Measurements from ENCODE around the gene MYLK.

MYLK gene

DNA sequence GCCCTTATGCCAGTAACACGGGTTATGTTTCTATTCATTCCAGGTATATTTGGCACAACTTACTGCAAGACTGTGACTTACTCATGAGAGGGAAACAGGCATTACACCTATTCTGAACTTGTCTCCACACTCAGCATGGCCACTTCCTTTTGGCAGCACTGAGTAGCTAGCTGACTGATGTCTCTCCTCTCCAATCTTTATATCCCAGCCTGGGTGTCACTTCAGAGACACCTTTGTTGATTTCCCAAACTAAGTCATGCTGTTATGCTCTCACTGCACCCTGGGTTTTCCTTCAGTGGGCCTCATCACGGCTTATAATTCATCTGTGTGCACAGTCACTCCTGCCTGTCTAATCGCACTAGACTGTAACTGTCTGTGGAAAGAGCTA, 114.8 kb downstream of the MYLK start:
- Histone ChIP-seq H4K8ac (ENCODE audit: low read depth, low read length) (no peak overlapping the region), H3K4me1 (ENCODE audit: control insufficient read depth in 2 of 2, insufficient read depth in 1 of 2, low read depth in 1 of 2, low read length in 2 of 2) (peaks cover 10 to 21% of the 10 kb centered on the region in 2 donors), H3K36me3 (replicated peaks in 1 of 2; ENCODE audit: control insufficient read depth in 2 of 2, insufficient read depth in 2 of 2, low read length in 2 of 2) (peaks cover 0 to 2% of the 10 kb centered on the region in 2 donors), H2AFZ (ENCODE audit: low read length) (no peak overlapping the region), H4K91ac (ENCODE audit: low read depth, low read length, poor library complexity) (no peak overlapping the region), H2BK15ac (ENCODE audit: low read length) (no peak overlapping the region), H3K23ac (ENCODE audit: low read depth, low read length, poor library complexity) (no peak overlapping the region), H3K27me3 (ENCODE audit: control insufficient read depth in 3 of 3, insufficient read depth in 3 of 3, low read depth in 1 of 3, low read length in 3 of 3) (no peaks in the 10 kb centered on the region), H3K27ac (replicated peaks; ENCODE audit: low read length) (no peak overlapping the region), H3K79me1 (ENCODE audit: low read depth, low read length) (no peaks in the 10 kb centered on the region), H3K18ac (ENCODE audit: low read length) (no peak overlapping the region), H3K9ac (ENCODE audit: low read depth, low read length, poor library complexity) (no peak overlapping the region), H3K4me3 (ENCODE audit: low read length in 2 of 2) (no peak overlapping the region), H3K4me2 (ENCODE audit: insufficient read depth, low read length, poor library complexity, severe bottlenecking) (no peak overlapping the region), H2BK5ac (ENCODE audit: low read length) (no peak overlapping the region), H3K9me3 (replicated peaks in 1 of 2; ENCODE audit: control insufficient read depth in 2 of 2, insufficient read depth in 1 of 2, low read depth in 1 of 2, low read length in 2 of 2) (peaks cover 0 to 2% of the 10 kb centered on the region in 2 donors), H2BK120ac (ENCODE audit: low read depth, low read length) (no peak overlapping the region), H3K4ac (ENCODE audit: low read length) (no peak overlapping the region), H2AK5ac (ENCODE audit: low read depth, low read length) (no peak overlapping the region), H3K14ac (ENCODE audit: low read length) (no peak overlapping the region), H2BK12ac (ENCODE audit: low read length) (no peak overlapping the region)
- WGBS, 2 donors (ENCODE audit: extremely low coverage in 2 of 2, insufficient read length in 2 of 2, insufficient replicate concordance in 1 of 2), result no CpG with 5 or more reads among the region's 3 CpGs
- DNase-seq (ENCODE audit: low spot score), result no peak

GRCh38 chr3:123768480-123769355, 115.4 kb downstream of the MYLK start:
- Histone ChIP-seq H3K23ac (ENCODE audit: low read depth, low read length, poor library complexity) (no peak overlapping the region), H2BK120ac (ENCODE audit: low read depth, low read length) (no peak overlapping the region), H2AFZ (ENCODE audit: low read length) (no peak overlapping the region), H4K91ac (ENCODE audit: low read depth, low read length, poor library complexity) (no peak overlapping the region), H2BK5ac (ENCODE audit: low read length) (no peak overlapping the region), H3K9ac (ENCODE audit: low read depth, low read length, poor library complexity) (no peak overlapping the region), H3K4me1 (ENCODE audit: control insufficient read depth in 2 of 2, insufficient read depth in 1 of 2, low read depth in 1 of 2, low read length in 2 of 2) (peaks cover 7 to 19% of the 10 kb centered on the region in 2 donors), H3K27me3 (ENCODE audit: control insufficient read depth in 3 of 3, insufficient read depth in 3 of 3, low read depth in 1 of 3, low read length in 3 of 3) (no peaks in the 10 kb centered on the region), H3K4me3 (ENCODE audit: low read length in 2 of 2) (no peak overlapping the region), H2AK5ac (ENCODE audit: low read depth, low read length) (no peak overlapping the region), H3K27ac (replicated peaks; ENCODE audit: low read length) (no peak overlapping the region), H3K9me3 (replicated peaks in 1 of 2; ENCODE audit: control insufficient read depth in 2 of 2, insufficient read depth in 1 of 2, low read depth in 1 of 2, low read length in 2 of 2) (peaks cover 0 to 2% of the 10 kb centered on the region in 2 donors), H3K36me3 (replicated peaks in 1 of 2; ENCODE audit: control insufficient read depth in 2 of 2, insufficient read depth in 2 of 2, low read length in 2 of 2) (peaks cover 0 to 5% of the 10 kb centered on the region in 2 donors), H2BK15ac (ENCODE audit: low read length) (no peak overlapping the region), H3K79me1 (ENCODE audit: low read depth, low read length) (no peaks in the 10 kb centered on the region), H3K14ac (ENCODE audit: low read length) (no peak overlapping the region), H3K4ac (ENCODE audit: low read length) (no peak overlapping the region), H3K4me2 (ENCODE audit: insufficient read depth, low read length, poor library complexity, severe bottlenecking) (no peak overlapping the region), H2BK12ac (ENCODE audit: low read length) (no peak overlapping the region), H4K8ac (ENCODE audit: low read depth, low read length) (no peak overlapping the region), H3K18ac (ENCODE audit: low read length) (no peak overlapping the region)
- no peak for DNase-seq (ENCODE audit: low spot score)
- WGBS, 2 donors (ENCODE audit: extremely low coverage in 2 of 2, insufficient read length in 2 of 2, insufficient replicate concordance in 1 of 2), result no CpG with 5 or more reads among the region's 8 CpGs

DNA sequence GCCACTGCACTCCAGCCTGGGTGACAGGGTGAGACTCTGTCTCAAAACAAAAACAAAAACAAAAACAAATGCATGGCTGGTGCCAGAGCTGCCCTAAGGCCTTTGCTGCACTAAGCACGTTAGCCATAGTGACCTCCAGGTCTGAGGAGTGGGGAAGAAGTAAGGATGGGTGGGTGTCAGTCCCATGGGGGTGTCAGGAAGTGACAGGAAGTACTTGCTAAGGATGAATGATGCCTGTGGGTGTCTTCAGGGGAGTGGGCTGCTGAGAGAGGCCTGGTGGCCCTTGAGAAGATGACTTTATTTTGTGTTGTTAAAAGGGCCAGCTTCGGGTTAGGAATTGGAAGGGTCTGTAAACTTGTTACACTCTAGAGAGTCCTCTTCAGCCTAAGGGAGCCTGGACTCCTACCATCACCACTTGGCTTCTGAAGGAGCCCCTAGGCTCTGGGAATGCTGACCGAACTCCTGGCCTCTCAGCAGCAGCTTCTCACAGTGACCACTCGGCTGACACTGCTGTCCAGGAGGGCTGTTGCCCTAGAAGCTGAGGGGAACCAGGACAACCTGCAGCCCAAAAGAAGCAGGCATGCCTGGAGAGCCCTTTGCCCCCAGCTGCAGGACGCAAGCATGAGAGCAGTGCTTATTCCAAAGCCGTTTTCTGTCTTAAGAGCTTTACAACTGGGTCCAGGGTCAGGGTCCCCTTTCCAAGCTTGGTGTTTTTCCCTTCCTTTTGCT, 116.4 kb downstream of the MYLK start:
- no peak overlapping the region for H2BK120ac ChIP-seq (ENCODE audit: low read depth, low read length)
- no peak overlapping the region for H3K4ac ChIP-seq (ENCODE audit: low read length)
- no peak for DNase-seq (ENCODE audit: low spot score)
- no peaks in the 10 kb centered on the region for H3K27me3 ChIP-seq (ENCODE audit: control insufficient read depth in 3 of 3, insufficient read depth in 3 of 3, low read depth in 1 of 3, low read length in 3 of 3)
- no peak overlapping the region for H3K4me3 ChIP-seq (ENCODE audit: low read length in 2 of 2)
- peaks cover 0 to 4% of the 10 kb centered on the region in 2 donors for H3K36me3 ChIP-seq (replicated peaks in 1 of 2; ENCODE audit: control insufficient read depth in 2 of 2, insufficient read depth in 2 of 2, low read length in 2 of 2)
- H2AK5ac ChIP-seq (ENCODE audit: low read depth, low read length), result peak overlapping the region; percentile 54
- no peak overlapping the region for H4K8ac ChIP-seq (ENCODE audit: low read depth, low read length)
- no peak overlapping the region for H3K9ac ChIP-seq (ENCODE audit: low read depth, low read length, poor library complexity)
- peak overlapping the region; percentile 69 for H3K18ac ChIP-seq (ENCODE audit: low read length)
- H3K4me1 ChIP-seq (ENCODE audit: control insufficient read depth in 2 of 2, insufficient read depth in 1 of 2, low read depth in 1 of 2, low read length in 2 of 2), result peaks cover 5 to 15% of the 10 kb centered on the region in 2 donors
- H3K79me1 ChIP-seq (ENCODE audit: low read depth, low read length), result no peaks in the 10 kb centered on the region
- no peak overlapping the region for H2BK12ac ChIP-seq (ENCODE audit: low read length)
- H2BK15ac ChIP-seq (ENCODE audit: low read length), result no peak overlapping the region
- no peak overlapping the region for H3K23ac ChIP-seq (ENCODE audit: low read depth, low read length, poor library complexity)
- no peak overlapping the region for H3K4me2 ChIP-seq (ENCODE audit: insufficient read depth, low read length, poor library complexity, severe bottlenecking)
- WGBS, 2 donors (ENCODE audit: extremely low coverage in 2 of 2, insufficient read length in 2 of 2, insufficient replicate concordance in 1 of 2), result no CpG with 5 or more reads among the region's 6 CpGs
- H3K14ac ChIP-seq (ENCODE audit: low read length), result no peak overlapping the region
- H2AFZ ChIP-seq (ENCODE audit: low read length), result no peak overlapping the region
- peaks cover 0 to 2% of the 10 kb centered on the region in 2 donors for H3K9me3 ChIP-seq (replicated peaks in 1 of 2; ENCODE audit: control insufficient read depth in 2 of 2, insufficient read depth in 1 of 2, low read depth in 1 of 2, low read length in 2 of 2)
- H3K27ac ChIP-seq (replicated peaks; ENCODE audit: low read length), result no peak overlapping the region
- H2BK5ac ChIP-seq (ENCODE audit: low read length), result no peak overlapping the region
- H4K91ac ChIP-seq (ENCODE audit: low read depth, low read length, poor library complexity), result no peak overlapping the region

DNA sequence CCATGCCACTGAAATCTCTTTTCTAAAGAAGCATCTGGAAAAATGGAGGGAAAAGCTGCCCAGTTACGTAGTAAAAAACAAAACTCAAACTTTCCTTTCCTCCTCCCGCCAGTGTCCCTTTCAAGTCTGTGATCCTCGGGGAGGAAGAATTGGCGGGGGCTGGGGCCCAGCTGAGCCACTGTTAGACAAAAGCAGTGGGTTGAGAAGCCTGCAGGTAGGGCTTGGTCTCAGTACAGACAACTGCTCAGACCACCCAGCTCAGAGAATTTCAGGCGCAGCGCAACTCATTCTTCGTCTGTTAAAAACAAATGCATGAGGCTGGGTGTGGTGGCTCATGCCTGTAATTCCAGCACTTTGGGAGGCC, 117.1 kb downstream of the MYLK start:
- Histone ChIP-seq H2AK5ac (ENCODE audit: low read depth, low read length) (no peak overlapping the region), H2BK120ac (ENCODE audit: low read depth, low read length) (no peak overlapping the region), H4K91ac (ENCODE audit: low read depth, low read length, poor library complexity) (no peak overlapping the region), H3K9me3 (replicated peaks in 1 of 2; ENCODE audit: control insufficient read depth in 2 of 2, insufficient read depth in 1 of 2, low read depth in 1 of 2, low read length in 2 of 2) (peaks cover 0 to 2% of the 10 kb centered on the region in 2 donors), H3K4ac (ENCODE audit: low read length) (no peak overlapping the region), H3K27me3 (ENCODE audit: control insufficient read depth in 3 of 3, insufficient read depth in 3 of 3, low read depth in 1 of 3, low read length in 3 of 3) (no peaks in the 10 kb centered on the region), H3K9ac (ENCODE audit: low read depth, low read length, poor library complexity) (no peak overlapping the region), H3K79me1 (ENCODE audit: low read depth, low read length) (no peaks in the 10 kb centered on the region), H3K36me3 (replicated peaks in 1 of 2; ENCODE audit: control insufficient read depth in 2 of 2, insufficient read depth in 2 of 2, low read length in 2 of 2) (peaks cover 0 to 4% of the 10 kb centered on the region in 2 donors), H2BK12ac (ENCODE audit: low read length) (no peak overlapping the region), H3K4me1 (ENCODE audit: control insufficient read depth in 2 of 2, insufficient read depth in 1 of 2, low read depth in 1 of 2, low read length in 2 of 2) (peaks cover 5 to 15% of the 10 kb centered on the region in 2 donors), H4K8ac (ENCODE audit: low read depth, low read length) (no peak overlapping the region), H3K18ac (ENCODE audit: low read length) (no peak overlapping the region), H3K23ac (ENCODE audit: low read depth, low read length, poor library complexity) (no peak overlapping the region), H3K4me3 (ENCODE audit: low read length in 2 of 2) (no peak overlapping the region), H2BK15ac (ENCODE audit: low read length) (no peak overlapping the region), H2AFZ (ENCODE audit: low read length) (no peak overlapping the region), H3K4me2 (ENCODE audit: insufficient read depth, low read length, poor library complexity, severe bottlenecking) (no peak overlapping the region), H2BK5ac (ENCODE audit: low read length) (no peak overlapping the region), H3K14ac (ENCODE audit: low read length) (no peak overlapping the region), H3K27ac (replicated peaks; ENCODE audit: low read length) (peak overlapping the region; percentile 21)
- no CpG with 5 or more reads among the region's 7 CpGs for WGBS, 2 donors (ENCODE audit: extremely low coverage in 2 of 2, insufficient read length in 2 of 2, insufficient replicate concordance in 1 of 2)
- DNase-seq (ENCODE audit: low spot score), result no peak

Data from neuronal stem cell (in vitro differentiated cells).